Glutamatergic neuron (in vitro differentiated cells): ENCODE results near the gene PRKCA. TPM values are rescaled to one million over a fixed set of nuclear protein-coding genes. Genes with fewer than 3 reads are reported as not detected.

Source experiments
- DNase-seq: peaks from one replicate; pipeline ENCODE4 v3.0.0; 2022
- H3K27ac Mint-ChIP-seq: one replicate; pipeline ENCODE4 v1.8.0; 2020; ENCODE audit warnings: mild to moderate bottlenecking, mixed read lengths, inconsistent platforms; ENCODE audit not compliant: unreplicated experiment
- H3K27me3 Mint-ChIP-seq: one replicate; pipeline ENCODE4 v1.8.0; 2020; ENCODE audit warnings: mild to moderate bottlenecking, moderate library complexity, mixed read lengths, inconsistent platforms; ENCODE audit not compliant: unreplicated experiment
- H3K36me3 Mint-ChIP-seq: one replicate; pipeline ENCODE4 v1.8.0; 2020; ENCODE audit warnings: mild to moderate bottlenecking, mixed read lengths, inconsistent platforms; ENCODE audit not compliant: unreplicated experiment
- H3K4me1 Mint-ChIP-seq: one replicate; pipeline ENCODE4 v1.8.0; 2020; ENCODE audit warnings: mild to moderate bottlenecking, low read depth, mixed read lengths, inconsistent platforms; ENCODE audit not compliant: unreplicated experiment
- H3K4me3 Mint-ChIP-seq: one replicate; pipeline ENCODE4 v1.8.0; 2020; ENCODE audit warnings: mild to moderate bottlenecking, mixed read lengths, inconsistent platforms; ENCODE audit not compliant: unreplicated experiment
- H3K9me3 Mint-ChIP-seq: one replicate; pipeline ENCODE4 v1.8.0; 2020; ENCODE audit warnings: mild to moderate bottlenecking, moderate library complexity, mixed read lengths, inconsistent platforms; ENCODE audit not compliant: unreplicated experiment
- total RNA-seq: library from RNA; stranded (reverse); fragmentation: NEBNext Ultra II Directional; extraction: Animal tissue kit (Norgen Biotek cat#: 25700); gene quantifications from one replicate; pipeline ENCODE4 v1.2.1, GENCODE V29; 2021; ENCODE audit not compliant: unreplicated experiment
- TF ChIP-seq, protein P1 (sequence below): fragments of 200-600 bp; sonication (generic); IDR thresholded peaks from one replicate; pipeline ENCODE4 v1.5.0; 2021; ENCODE audit not compliant: partially characterized antibody, unreplicated experiment

Gene PRKCA
- total RNA-seq, 1 donor from 2014 or later: 2.2 TPM

DNA sequence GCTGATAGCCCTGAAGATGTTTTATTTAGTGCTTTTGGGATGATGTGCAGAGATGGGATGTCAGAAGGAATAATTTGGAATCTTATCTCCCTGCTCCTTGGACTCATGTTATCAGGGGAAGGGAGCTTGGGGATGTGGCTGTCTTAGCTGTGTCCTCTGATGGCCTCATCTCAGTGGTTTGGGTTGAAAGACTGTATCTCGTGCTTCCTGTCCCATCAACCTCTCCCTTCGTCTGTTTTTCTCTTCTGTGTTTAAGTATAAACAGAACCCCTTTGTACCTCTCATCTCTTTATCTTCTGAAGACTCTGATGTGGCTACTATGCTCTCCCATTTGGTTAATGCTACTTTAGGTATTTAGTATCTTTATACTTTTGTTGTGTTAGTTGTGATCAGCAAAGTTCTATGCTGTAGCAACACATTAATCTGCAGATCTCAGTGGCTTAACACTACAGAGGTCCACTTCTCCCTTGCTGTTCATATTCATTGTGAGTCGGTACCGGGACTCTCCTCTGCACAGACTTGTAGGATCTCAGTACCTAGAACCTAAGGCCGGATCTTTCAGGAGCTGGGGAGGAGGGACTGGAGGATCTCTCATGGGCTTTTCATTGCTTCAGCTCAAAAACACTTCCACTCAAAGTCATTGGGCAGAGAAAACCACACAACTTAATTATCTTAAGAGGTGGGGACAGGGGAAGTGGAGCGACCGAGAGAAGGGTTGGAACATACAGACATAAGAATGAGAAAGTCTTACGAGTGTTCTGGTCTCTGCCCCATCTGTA lies 28.8 kb downstream of the PRKCA start:
- Mint-ChIP-seq H3K4me1 (peaks cover 3% of the 10 kb centered on the region), H3K36me3 (no peaks in the 10 kb centered on the region), H3K4me3 (no peak overlapping the region), H3K27me3 (peaks cover 1% of the 10 kb centered on the region), H3K27ac (no peak overlapping the region), H3K9me3 (peaks cover 2% of the 10 kb centered on the region)
- TF ChIP-seq, protein P1, sequence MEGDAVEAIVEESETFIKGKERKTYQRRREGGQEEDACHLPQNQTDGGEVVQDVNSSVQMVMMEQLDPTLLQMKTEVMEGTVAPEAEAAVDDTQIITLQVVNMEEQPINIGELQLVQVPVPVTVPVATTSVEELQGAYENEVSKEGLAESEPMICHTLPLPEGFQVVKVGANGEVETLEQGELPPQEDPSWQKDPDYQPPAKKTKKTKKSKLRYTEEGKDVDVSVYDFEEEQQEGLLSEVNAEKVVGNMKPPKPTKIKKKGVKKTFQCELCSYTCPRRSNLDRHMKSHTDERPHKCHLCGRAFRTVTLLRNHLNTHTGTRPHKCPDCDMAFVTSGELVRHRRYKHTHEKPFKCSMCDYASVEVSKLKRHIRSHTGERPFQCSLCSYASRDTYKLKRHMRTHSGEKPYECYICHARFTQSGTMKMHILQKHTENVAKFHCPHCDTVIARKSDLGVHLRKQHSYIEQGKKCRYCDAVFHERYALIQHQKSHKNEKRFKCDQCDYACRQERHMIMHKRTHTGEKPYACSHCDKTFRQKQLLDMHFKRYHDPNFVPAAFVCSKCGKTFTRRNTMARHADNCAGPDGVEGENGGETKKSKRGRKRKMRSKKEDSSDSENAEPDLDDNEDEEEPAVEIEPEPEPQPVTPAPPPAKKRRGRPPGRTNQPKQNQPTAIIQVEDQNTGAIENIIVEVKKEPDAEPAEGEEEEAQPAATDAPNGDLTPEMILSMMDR: no peak
- no peak for DNase-seq

DNA sequence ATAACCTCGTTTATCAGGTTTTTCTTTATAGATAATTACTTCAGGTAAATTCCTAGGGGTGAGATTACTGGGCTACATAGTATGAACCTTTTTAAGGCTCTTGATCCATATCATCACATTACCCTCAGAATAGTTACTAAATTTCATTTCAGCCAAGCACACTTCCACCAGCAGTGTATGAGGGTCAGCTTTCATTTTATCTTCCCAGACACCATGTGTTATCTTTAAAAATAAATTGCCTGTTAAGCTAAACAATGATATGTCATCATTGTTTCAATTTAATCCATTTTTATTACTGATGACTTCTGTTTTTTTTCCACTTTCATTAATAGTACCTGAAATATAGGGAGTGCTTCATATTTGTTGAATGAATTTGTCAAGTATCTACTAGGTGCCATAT lies 33.4 kb downstream of the PRKCA start:
- Mint-ChIP-seq H3K9me3 (no peaks in the 10 kb centered on the region), H3K4me1 (no peaks in the 10 kb centered on the region), H3K27me3 (no peaks in the 10 kb centered on the region), H3K27ac (no peak overlapping the region), H3K4me3 (no peak overlapping the region), H3K36me3 (no peaks in the 10 kb centered on the region)
- DNase-seq: no peak
- TF ChIP-seq, protein P1: no peak

DNA sequence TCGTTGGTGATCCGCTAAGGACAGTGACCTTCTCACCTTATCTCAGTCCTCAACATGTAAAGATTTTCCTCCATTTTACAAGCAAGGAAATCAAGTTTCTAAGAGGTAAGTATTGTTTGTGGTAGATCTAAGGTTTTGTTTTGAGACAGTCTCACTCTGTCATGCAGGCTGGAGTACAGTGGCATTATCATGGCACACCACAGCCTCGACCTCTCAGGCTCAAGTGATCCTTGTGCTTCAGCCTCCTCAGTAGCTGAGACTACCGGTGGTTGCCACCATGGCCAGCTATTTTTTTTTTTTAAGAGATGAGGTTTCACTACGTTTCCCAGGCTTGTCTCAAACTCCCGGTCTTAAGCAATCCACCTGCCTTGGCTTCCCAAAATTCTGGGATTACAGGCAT lies 34.9 kb downstream of the PRKCA start:
- Mint-ChIP-seq H3K36me3 (no peaks in the 10 kb centered on the region), H3K9me3 (no peaks in the 10 kb centered on the region), H3K27me3 (no peaks in the 10 kb centered on the region), H3K4me3 (no peak overlapping the region), H3K27ac (no peak overlapping the region), H3K4me1 (no peaks in the 10 kb centered on the region)
- TF ChIP-seq, protein P1: no peak
- DNase-seq: no peak

DNA sequence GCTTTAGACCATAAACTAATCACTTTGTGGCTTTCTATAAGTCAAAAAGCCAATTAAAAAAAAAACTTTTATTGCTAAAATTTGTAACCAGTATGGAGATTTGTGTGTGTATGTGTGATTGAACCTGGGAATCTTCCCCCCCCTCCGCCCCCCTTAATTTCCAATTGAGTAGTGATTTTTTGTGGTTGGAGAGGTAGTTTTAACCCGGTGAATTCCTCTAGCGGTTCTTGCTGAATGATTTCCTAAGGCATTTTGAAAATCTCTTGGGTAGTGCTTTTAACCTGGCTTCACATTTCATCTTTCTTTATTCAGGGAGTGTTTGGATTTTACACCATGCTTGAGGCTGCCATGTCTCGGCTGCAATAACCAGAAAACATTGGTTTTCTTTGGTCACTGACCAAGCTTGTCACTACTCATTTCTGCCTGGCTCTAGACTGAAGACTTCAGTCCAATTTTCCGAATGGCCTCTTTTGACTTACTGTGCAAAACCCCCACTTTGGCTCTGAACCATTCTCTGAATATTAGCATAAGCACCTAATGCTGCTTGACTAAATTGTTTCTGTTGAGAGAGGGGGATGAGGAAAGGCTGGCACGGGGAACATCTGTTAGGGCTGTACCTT lies 35.6 kb downstream of the PRKCA start:
- Mint-ChIP-seq H3K4me1 (no peaks in the 10 kb centered on the region), H3K9me3 (no peaks in the 10 kb centered on the region), H3K4me3 (no peak overlapping the region), H3K27ac (no peak overlapping the region), H3K36me3 (no peaks in the 10 kb centered on the region), H3K27me3 (no peaks in the 10 kb centered on the region)
- TF ChIP-seq, protein P1: no peak
- DNase-seq: no peak

DNA sequence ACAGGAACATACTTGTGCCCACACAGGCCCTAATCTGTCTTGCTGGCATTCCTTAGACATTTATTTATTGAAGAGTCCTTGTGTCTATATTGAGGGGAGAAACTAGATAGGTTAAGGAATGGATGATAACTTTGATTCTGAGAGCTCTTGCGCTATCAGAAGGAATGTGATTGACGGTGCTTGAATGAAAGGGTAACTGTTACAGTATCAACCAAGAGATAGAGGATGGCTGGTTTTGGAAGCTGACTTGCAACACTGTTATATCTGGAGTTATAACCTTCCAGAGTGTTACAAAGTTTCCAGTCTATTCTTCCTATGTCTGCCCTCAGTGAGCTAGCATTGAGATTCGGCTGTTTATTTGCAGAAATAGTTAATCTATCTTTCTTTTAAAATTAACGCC lies 36.5 kb downstream of the PRKCA start:
- DNase-seq: no peak
- Mint-ChIP-seq H3K4me1 (no peaks in the 10 kb centered on the region), H3K36me3 (no peaks in the 10 kb centered on the region), H3K4me3 (no peak overlapping the region), H3K27ac (no peak overlapping the region), H3K27me3 (no peaks in the 10 kb centered on the region), H3K9me3 (no peaks in the 10 kb centered on the region)
- TF ChIP-seq, protein P1: no peak
